SKM-1 treated with dmso at 0.1 percent for 144 hours (cell line): ENCODE data around the gene NTN4.
"Not testable (repeated sequence)": the region's sequence is repeated elsewhere in the genome, so short reads cannot be mapped to it uniquely, and the experiment has no call there.

Experiments
- DNase-seq: peaks from one replicate; lab custom pipeline; 2025; ENCODE audit not compliant: unreplicated experiment; lab: John Stamatoyannopoulos, UW

Gene NTN4

DNA sequence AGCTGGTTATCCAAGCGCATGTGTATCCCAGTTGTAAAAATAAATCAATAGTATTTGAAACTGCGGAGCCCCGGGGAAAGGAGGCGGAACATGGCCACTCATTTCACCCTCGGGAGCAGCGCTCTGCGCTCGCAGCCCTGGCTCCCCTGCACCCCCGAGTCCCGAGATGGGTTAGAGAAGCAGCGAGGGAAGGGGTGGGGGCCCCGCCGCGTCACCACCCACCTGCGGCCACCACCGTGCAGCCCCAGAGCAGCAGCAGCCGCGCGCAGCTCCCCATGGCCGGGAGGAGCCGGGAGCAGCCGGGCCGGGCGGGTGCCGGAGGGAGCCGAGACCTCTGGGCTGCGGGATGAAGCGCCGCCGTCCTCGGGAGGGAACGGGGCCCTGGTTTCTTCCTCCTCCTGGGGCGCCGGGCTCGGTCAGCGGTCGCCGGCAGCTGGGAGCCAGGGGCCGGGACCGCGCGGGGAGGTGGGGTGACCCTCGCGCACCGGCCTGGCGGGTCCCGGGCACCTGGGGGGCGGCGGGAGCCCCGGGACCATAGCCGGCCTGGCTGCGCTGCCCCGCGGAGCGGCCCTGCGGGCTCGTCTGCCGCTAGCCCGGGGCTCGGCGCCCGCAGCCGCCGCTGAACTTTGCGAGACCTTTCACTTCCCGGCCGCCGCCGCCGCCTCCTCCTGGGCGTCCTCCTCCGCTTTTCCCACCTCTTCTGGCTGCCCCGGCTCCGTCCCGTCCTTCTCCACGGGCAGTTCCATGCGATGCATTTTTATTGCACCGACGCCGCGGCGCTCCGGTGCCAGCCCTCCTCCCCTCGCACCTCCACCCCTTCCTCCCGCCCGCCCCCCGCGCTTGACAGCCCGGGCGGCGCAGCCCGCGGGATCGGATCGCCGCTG is at the start of gene NTN4:
NTN4 (minus strand) TSS at position 732 of the 884 bp plus-strand sequence; CDS start at position 277, 455 bp downstream.
- DNase-seq = no peak

DNA sequence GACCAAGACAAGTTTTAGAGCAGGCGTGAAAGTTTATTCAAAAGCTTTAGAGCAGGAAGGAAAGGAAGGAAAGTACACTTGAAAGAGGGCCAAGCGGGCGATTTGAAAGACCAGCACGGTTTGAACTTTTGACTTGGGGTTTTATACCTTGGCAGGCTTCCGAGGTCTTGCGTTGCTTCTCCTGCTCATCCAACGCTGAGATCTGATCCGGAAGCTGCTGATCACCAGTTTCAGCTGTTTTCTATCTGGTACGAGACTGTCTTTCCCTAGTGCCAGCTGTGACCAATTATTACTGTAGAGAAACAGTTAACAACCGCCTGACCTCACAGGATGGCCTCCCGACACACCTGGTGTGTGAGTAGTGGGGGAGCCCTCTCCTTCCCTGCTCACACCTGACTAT is 47.6 kb upstream of the NTN4 start:
- DNase-seq = no peak

DNA sequence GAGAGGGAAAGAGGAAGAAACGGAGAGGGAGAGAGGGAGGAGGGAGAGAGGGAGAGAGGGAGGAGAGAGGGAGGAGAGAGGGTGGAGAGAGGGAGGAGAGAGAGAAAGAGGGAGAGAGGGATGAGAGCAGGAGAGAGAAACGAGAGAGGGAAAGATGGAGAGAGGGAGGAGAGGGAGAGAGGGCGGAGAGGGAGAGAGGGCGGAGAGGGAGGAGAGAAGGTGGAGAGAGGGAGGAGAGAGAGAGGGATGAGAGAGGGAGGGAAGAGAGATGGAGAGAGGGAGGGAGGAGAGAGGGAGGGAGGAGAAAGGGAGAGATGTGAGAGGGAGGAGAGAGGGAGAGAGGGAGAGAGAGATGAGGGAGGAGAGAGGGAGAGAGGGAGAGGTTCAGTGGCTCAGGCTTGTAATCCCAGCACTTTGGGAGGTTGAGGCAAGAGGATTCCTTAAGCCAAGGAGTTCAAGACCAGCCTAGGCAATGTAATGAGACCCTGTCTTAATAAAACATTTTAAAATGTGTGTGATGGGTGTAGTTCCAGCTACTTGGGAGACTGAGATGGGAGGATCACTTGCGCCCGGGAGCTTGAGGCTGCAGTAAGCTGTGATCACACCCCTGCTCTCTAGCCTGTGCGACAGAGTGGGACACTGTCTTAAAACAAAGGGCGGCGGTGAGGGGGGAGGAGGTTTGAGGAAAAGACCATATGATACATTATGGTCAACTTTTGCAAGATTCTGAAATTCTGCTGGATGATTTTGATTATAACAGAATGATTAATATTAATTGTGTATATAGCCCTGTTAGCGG is 46.9 kb upstream of the NTN4 start:
- no peak for DNase-seq

- DNase-seq = no peak
Measured at GRCh38 chr12:95836630-95837239, 46.2 kb upstream of the NTN4 start.

DNA sequence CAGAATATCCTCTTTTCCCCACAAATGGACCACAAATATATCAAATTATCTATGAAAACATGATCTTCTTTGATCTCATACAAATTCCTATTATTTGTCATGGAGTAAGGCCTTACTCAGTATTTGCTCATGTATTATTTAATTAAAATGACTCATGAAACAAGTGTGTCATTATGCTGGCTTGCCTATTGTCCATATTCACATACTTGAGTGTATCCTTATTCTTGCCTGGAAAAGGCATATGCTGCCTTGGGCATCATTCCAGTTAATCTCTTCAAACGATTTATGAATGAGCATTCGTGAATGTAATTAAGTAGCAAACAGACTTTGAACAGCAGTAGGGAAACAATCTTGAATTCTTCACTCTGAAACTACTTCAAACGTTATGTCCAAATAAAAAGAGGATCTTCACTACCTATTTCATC is 45.6 kb upstream of the NTN4 start:
- DNase-seq = no peak

DNA sequence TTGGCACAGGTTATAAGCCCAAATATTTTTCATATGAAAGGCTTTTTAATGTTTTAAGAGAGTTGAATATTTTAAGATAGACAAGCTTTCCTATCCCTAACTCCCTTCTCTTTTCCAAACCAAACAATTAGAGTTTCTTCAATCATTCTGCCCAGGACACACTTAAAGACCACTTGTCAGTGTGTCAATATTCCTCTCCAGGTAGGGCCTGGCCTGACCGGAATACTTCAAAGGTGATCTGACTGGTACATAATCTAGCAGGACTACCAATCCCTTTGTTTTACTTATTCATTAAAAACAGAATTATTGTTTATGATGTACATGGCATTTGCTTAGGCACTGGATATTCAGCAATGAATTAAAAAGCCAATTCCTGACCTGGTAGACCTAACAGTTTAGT is 44.0 kb upstream of the NTN4 start:
- no peak for DNase-seq

DNA sequence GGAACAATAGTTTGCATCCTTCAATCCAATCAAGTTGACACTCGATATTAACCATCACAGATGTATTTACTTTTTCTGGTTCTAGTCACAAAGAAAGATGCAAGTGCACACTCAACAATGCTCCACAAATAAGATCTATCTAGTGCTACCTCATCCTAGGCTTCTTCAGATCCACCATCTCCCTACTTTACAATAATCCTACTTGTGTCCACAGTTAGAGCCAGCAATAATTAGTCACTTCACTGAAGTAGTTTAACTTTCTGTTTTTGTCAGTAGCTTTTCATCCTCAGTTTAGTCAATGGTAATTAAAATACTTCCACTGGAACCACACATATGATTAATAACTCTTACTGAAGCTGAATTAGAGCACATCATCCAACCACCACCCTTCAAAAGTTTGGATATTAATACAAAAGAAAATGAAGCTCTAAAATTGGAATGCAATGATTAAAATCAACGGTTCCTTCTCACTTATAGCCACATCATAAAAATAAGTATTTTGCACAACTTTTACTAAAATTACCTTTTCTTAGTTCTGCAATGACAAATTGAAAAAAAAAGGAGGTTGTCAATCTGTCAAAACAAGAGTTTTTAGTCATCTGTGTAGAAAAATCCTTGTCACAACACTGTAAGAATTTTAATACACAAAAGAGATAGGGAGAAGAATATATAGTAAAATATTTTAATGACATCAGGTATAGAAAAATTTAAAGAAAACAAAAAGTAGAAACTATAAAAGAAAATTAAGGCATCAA is 39.9 kb upstream of the NTN4 start:
- DNase-seq = no peak

DNA sequence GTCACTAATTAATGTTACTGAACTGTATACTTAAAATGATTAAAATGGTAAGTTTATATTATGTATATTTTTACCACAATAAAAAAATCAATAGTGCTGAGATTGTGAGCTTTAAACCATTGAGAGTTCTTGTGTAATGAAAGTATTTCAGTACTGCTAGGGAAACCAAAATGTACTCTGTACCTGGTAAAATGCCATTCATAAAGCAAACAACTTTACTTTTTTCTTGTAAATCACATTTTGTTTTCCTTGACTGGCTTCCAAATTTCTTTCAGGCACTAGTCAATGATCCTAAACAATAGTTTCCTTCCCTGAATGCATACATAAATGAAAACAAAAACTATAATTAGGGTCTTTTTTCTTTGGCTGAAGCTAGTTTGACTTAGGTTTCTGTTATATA is 38.8 kb upstream of the NTN4 start:
- no peak for DNase-seq

DNA sequence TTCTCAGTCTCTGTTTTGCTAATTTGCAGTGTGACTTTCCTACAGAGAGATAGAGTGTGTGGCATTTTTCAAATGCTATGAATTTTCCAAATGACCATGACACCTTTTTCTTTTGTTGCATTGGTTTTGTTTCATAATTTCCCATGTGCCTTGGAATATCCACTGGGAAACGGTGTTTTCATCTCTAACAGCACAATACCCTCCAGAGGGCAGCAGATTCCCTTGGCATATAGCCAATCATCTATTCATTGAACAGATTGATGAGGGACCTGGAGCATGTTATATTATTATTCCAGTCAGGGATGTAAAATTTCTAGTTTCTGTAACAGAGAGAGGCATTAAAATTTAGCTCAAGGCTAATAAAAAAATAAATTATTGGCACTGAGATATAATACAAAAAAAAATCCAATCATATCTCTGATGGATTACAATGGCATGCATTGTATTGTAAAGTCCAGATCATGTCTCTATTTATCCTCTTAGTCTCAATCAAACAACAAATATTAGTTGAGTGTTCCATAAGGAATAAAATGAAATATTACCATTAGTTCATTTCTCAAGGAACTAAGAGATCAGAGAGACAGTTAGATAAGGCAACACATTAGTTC is 29.6 kb upstream of the NTN4 start:
- DNase-seq = no peak

DNA sequence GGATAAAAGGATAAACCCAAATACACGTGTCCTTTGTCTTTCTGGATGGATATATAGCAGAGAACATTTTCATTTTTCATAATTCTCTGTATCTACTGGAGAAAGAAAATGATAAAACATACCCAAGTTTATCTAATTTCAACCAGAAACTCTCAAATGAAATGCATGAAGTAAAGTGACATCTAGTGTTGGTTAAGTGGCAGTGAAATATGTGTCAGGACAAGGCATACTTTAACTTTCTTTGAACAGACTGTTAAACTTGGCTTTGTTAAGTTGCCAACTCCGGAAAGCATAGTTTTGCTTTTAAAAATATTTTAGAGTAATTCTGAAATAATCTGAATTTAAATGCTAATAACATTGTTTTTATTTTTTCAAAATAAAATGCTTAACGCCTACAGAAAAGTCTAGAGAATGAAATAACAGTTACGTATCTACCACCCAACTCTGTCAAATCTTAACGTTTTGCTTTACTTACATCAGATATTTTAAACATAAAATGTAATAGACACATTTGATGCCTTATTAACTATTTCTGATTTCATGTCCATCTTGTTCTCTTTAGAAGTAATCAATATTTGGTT is 25.2 kb upstream of the NTN4 start:
- no peak for DNase-seq

DNA sequence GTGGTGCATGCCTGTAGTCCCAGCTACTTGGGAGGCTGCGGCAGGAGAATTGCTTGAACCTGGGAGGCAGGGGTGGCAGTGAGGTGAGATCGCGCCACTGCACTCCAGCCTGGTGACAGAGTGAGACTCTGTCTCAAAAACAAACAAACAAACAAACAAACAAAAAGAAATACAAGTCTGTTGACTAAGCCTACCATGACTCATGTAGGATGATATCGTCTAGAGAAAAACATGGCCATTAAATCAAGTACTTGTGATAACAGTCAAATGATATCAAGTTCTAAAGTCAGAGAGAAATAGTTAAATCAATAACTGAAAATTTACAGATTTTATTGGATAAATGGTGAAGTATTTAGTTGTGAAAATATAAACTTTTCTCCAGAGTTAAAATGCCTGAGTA is 21.6 kb upstream of the NTN4 start:
- DNase-seq = not testable (repeated sequence)

GRCh38 chr12:95810411-95810810 is 19.8 kb upstream of the NTN4 start:
- no peak for DNase-seq

DNA sequence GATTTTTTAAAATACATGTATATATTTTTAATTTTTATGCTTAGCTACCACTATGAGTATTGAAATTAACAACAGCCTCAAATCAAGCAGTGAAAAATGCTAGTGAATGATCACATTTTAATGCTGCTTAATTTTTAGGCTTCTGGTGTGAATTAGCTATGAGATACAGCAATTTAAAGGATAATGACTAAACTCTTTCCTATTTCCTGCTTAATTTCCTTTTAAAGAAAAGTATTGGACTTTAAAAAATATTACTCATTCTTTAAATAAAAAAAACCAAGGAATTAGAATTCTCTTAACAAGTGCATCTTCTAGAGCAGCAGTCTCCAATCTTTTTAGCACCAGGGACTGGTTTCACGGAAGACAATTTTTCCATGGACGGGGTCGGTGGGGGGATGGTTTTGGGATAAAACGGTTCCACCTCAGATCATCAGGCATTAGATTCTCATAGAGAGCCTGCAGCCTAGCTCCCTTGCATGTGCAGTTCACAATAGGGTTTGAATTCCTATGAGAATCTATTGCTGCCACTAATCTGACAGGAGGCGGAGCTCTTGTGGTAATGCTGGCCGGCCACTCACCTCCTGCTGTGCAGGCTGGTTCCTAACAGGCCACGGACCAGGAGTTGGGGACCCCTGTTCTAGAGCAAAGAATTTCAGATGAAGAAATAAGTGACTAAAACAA is 18.6 kb upstream of the NTN4 start:
- no peak for DNase-seq

DNA sequence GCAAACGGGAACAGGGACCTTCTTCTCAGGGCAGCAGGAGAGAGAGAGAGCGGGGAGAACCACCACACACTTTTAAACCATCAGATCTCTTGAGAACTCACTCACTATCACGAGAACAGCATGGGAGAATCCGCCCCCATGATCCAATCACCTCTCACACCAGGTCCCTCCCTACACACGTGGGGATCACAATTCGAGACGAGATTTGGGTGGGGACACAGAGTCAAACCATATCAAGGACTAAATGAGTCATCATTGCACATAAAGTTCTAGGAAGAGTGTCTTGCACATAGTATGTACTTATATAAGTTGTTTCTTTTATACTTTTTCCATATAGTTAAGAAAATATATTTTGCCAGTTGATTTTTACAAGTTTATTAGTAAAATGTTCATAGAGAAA is 17.6 kb upstream of the NTN4 start:
- no peak for DNase-seq

DNA sequence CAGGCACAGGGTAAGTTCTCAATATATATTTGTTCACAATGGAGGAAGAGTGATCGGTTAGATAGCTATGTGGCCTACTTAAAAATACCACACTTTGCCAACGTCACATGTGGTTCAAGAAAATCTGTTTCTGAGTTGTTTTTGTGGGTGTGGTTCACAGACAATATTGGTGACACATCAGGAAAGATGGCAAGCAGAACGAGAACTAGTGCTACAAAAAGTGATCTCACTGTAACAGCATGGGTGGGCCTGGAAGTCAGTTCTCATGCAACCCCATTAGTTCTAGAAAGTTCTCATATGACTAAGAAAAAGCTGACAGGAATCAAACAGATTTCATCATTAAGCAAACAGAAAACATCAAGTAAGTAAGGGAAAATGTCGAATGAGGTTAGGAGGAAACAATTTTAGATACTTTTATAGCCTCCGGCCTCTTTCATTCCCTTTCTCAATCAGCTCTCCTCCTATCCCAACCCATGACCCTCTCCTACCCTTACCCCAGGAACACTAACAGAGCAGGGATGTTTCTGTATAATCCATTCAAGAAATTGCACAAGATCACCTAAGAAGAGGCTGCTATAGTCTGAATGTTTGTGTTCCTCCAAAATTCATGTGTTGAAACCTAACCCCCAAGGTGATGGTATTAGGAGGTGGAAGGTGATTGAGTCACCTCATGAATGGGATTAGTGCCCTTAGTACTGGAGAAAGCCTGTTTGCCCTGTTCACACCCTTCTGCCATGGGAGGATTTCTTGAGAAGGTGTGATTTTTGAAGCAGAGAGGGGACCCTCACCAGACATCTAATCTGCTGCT is 15.5 kb upstream of the NTN4 start:
- DNase-seq = no peak

DNA sequence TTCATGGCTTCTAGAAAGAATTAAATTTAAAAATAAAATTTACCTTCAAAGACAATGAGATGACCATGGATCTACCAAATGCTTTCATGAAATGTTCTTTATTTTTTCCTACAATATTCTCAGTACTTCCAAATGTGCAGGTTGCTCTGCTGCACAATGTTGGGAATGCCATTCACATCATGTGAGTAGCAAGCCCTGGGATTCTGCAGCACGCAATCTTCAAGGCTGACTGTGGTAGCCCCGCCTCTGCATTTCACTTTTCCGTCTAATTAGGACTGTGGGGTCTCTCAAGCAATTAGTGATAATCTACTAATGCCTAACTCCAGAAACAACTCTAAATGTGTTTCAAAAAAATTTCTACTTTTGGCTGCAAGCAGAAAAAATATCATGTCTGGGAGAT is 13.7 kb upstream of the NTN4 start:
- DNase-seq = no peak

- no peak for DNase-seq
Measured at GRCh38 chr12:95803817-95804216, 13.3 kb upstream of the NTN4 start.

- DNase-seq = no peak
Measured at GRCh38 chr12:95802482-95803270, 12.1 kb upstream of the NTN4 start.
